HepG2 (cell line): ENCODE results near the gene KCTD5. TPM values are rescaled to one million over a fixed set of nuclear protein-coding genes. Genes with fewer than 3 reads are reported as not detected.

ENCODE experiments used
- AHDC1 ChIP-seq: sonication (generic); formaldehyde crosslinking; IDR thresholded peaks from 2 replicates; pipeline ENCODE4 v1.5.1; 2020; ENCODE audit warnings: mild to moderate bottlenecking, missing genetic modification reagents, borderline replicate concordance
- CHD2 ChIP-seq: IDR thresholded peaks from 2 replicates; pipeline ENCODE4 v1.6.1; 2011; ENCODE audit warnings: low read depth, low read length, improper control_type of control experiment
- DMAP1 ChIP-seq: IDR thresholded peaks from 2 replicates; pipeline ENCODE4 v1.6.1; 2016
- DPF2 ChIP-seq: sonication (generic); formaldehyde crosslinking; IDR thresholded peaks from 2 replicates; pipeline ENCODE4 v1.4.0; 2020; ENCODE audit warnings: mild to moderate bottlenecking, low read depth, missing genetic modification reagents, borderline replicate concordance
- MEF2D ChIP-seq: sonication (generic); formaldehyde crosslinking; IDR thresholded peaks from 2 replicates; pipeline ENCODE4 v1.5.1; 2020; ENCODE audit warnings: mild to moderate bottlenecking, missing genetic modification reagents
- NKX3-1 ChIP-seq: sonication (generic); formaldehyde crosslinking; IDR thresholded peaks from 2 replicates; pipeline ENCODE4 v1.5.0; 2020; ENCODE audit warnings: missing genetic modification reagents
- PPARG ChIP-seq: conservative IDR thresholded peaks from 2 replicates; pipeline ENCODE4 v1.6.1; 2016; ENCODE audit warnings: missing biosample characterization, missing genetic modification reagents
- PRPF4 ChIP-seq: fragments of 200-400 bp; formaldehyde crosslinking; IDR thresholded peaks from 2 replicates; pipeline ENCODE4 v1.6.1; 2016; ENCODE audit warnings: low read length, low read depth; ENCODE audit not compliant: poor library complexity, severe bottlenecking
- REXO4 ChIP-seq: sonication (generic); formaldehyde crosslinking; IDR thresholded peaks from 2 replicates; pipeline ENCODE4 v1.8.0; 2022; ENCODE audit warnings: missing genetic modification reagents, mild to moderate bottlenecking, borderline replicate concordance
- SAP130 ChIP-seq: IDR thresholded peaks from 2 replicates; pipeline ENCODE4 v1.6.1; 2016; ENCODE audit warnings: low read depth
- TFDP1 ChIP-seq: IDR thresholded peaks from 2 replicates; pipeline ENCODE4 v1.6.1; 2016; ENCODE audit warnings: missing compliant biosample characterization, missing genetic modification reagents, borderline replicate concordance
- ZNF18 ChIP-seq: sonication (generic); formaldehyde crosslinking; IDR thresholded peaks from 2 replicates; pipeline ENCODE4 v1.8.0; 2022; ENCODE audit warnings: mild to moderate bottlenecking, missing genetic modification reagents; ENCODE audit not compliant: insufficient replicate concordance
- ZNF562 ChIP-seq: sonication (generic); formaldehyde crosslinking; IDR thresholded peaks from 2 replicates; pipeline ENCODE4 v1.8.0; 2022; ENCODE audit warnings: missing genetic modification reagents, borderline replicate concordance
- ZNF564 ChIP-seq: sonication (generic); formaldehyde crosslinking; IDR thresholded peaks from 2 replicates; pipeline ENCODE4 v1.8.1; 2023; ENCODE audit warnings: mild to moderate bottlenecking, missing genetic modification reagents
- ZNF749 ChIP-seq: sonication (generic); formaldehyde crosslinking; IDR thresholded peaks from 2 replicates; pipeline ENCODE4 v1.8.0; 2022; ENCODE audit warnings: mild to moderate bottlenecking, missing genetic modification reagents, moderate library complexity, borderline replicate concordance
- ZNF770 ChIP-seq: sonication (generic); formaldehyde crosslinking; IDR thresholded peaks from 2 replicates; pipeline ENCODE4 v1.5.0; 2020; ENCODE audit warnings: mild to moderate bottlenecking, missing genetic modification reagents
- ZNF841 ChIP-seq: sonication (generic); formaldehyde crosslinking; IDR thresholded peaks from 2 replicates; pipeline ENCODE4 v1.8.1; 2023; ENCODE audit warnings: missing genetic modification reagents, borderline replicate concordance
- polyA plus RNA-seq, 8 experiments: library from polyadenylated mRNA; depleted of rRNA in 3 of 8; stranded (reverse) in 7 of 8; unstranded in 1 of 8; fragments of >200 nt; fragmentation: Illumina TruSeq in 4 of 8; extraction: Trizol in 4 of 8; gene quantifications; 2 replicates each; pipeline versions ENCODE4 v1.2.1 to v1.2.3, GENCODE V29; 2011 to 2016; ENCODE audit warnings: low read depth in 4 of 8, missing spikeins in 1 of 8, mixed read lengths in 1 of 8; ENCODE audit not compliant: insufficient read depth in 1 of 8
- total RNA-seq, 5 experiments: library from RNA; depleted of rRNA; stranded (reverse); fragments of >200 nt; fragmentation: Illumina TruSeq; extraction: Trizol; gene quantifications; 2 replicates each; pipeline ENCODE4 v1.2.3, GENCODE V29; 2016; ENCODE audit warnings: low read depth in 1 of 5

The KCTD5 gene
- total and polyA plus RNA-seq, 2 of the 13 experiments (the other 11 are each of a cell fraction or from before 2014, with no cell fraction given): 25.4 to 29.8 TPM

- TF ChIP-seq SAP130: peak; percentile 28; the same call in 1 of the 2 replicates
- TF ChIP-seq MEF2D: peak; percentile 24; the same call in 1 of the 2 replicates
- TF ChIP-seq ZNF562 (CRISPR knock-in tag): no peak
- no peak for TF ChIP-seq AHDC1
- 0 out of 2 replicates have a peak, but pooled peaks have one; percentile 15 for TF ChIP-seq REXO4 (CRISPR knock-in tag)
- 0 out of 2 replicates have a peak, but pooled peaks have one; percentile 7 for TF ChIP-seq ZNF564 (CRISPR knock-in tag)
- peak; percentile 22; the same call in 1 of the 2 replicates for TF ChIP-seq ZNF770 (CRISPR knock-in tag)
- 0 out of 2 replicates have a peak, but pooled peaks have one; percentile 16 for TF ChIP-seq ZNF749 (CRISPR knock-in tag)
- peak; percentile 57; the same call in 1 of the 2 replicates for TF ChIP-seq CHD2
- TF ChIP-seq DMAP1: no peak
- TF ChIP-seq PRPF4: peak; percentile 5
- 0 out of 2 replicates have a peak, but pooled peaks have one; percentile 21 for TF ChIP-seq NKX3-1 (CRISPR knock-in tag)
- no peak for TF ChIP-seq ZNF18 (CRISPR knock-in tag)
- peak; percentile 29; the same call in 1 of the 2 replicates for TF ChIP-seq TFDP1 (CRISPR knock-in tag)
- TF ChIP-seq PPARG: no peak
- TF ChIP-seq DPF2 (CRISPR knock-in tag): 0 out of 2 replicates have a peak, but pooled peaks have one; percentile 29
- no peak; the same call in 1 of the 2 replicates for TF ChIP-seq ZNF841 (CRISPR knock-in tag)
Measured at GRCh38 chr16:2752850-2753732, 70.8 kb downstream of the KCTD5 start (continued).
